Neural progenitor cell (in vitro differentiated cells): ENCODE data around the gene PLK2. TPM values are rescaled to one million over a fixed set of nuclear protein-coding genes. Genes with fewer than 3 reads are reported as not detected.

Experiments used
- DNase-seq: peaks from one replicate; pipeline ENCODE4 v3.0.0-alpha.2; 2016; ENCODE audit warnings: low spot score
- H2AFZ ChIP-seq: fragments of 200-600 bp; sonication (generic); replicated peaks from 2 replicates; pipeline ENCODE4 v1.6.1; 2016; ENCODE audit warnings: antibody characterized with exemption
- H3F3A ChIP-seq: fragments of 200-600 bp; sonication (generic); 2 replicates; pipeline ENCODE4 v1.6.1; 2016; ENCODE audit warnings: antibody characterized with exemption, low read depth
- H3K27ac ChIP-seq: fragments of 200-600 bp; sonication (generic); 2 replicates; pipeline ENCODE4 v1.5.1; 2016; ENCODE audit warnings: mild to moderate bottlenecking
- H3K27me3 ChIP-seq: fragments of 200-600 bp; sonication (generic); 2 replicates; pipeline ENCODE4 v1.6.1; 2016; ENCODE audit warnings: mild to moderate bottlenecking, moderate library complexity
- H3K36me3 ChIP-seq: fragments of 200-600 bp; sonication (generic); 2 replicates; pipeline ENCODE4 v1.5.1; 2016
- H3K4me1 ChIP-seq: fragments of 200-600 bp; sonication (generic); 2 replicates; pipeline ENCODE4 v1.6.1; 2016; ENCODE audit warnings: mixed run types
- H3K4me2 ChIP-seq: fragments of 200-600 bp; sonication (generic); 2 replicates; pipeline ENCODE4 v1.6.1; 2016
- H3K4me3 ChIP-seq: fragments of 200-600 bp; sonication (generic); 2 replicates; pipeline ENCODE4 v1.5.1; 2016
- H3K79me2 ChIP-seq: fragments of 200-600 bp; sonication (generic); 2 replicates; pipeline ENCODE4 v1.6.1; 2016; ENCODE audit warnings: low read depth
- H3K9ac ChIP-seq: fragments of 200-600 bp; sonication (generic); 2 replicates; pipeline ENCODE4 v1.6.1; 2016
- H3K9me3 ChIP-seq: fragments of 200-600 bp; sonication (generic); 2 replicates; pipeline ENCODE4 v1.5.1; 2016; ENCODE audit warnings: low read depth
- H4K20me1 ChIP-seq: fragments of 200-600 bp; sonication (generic); 2 replicates; pipeline ENCODE4 v1.6.1; 2016; ENCODE audit warnings: low read depth
- H3K27ac Mint-ChIP-seq: 3 replicates; pipeline ENCODE4 v1.8.0; 2021; ENCODE audit warnings: mixed read lengths
- H3K27me3 Mint-ChIP-seq: 2 replicates; pipeline ENCODE4 v1.8.0; 2022; ENCODE audit warnings: low read depth, mild to moderate bottlenecking, inconsistent platforms, moderate library complexity, mixed read lengths; ENCODE audit not compliant: insufficient read depth
- H3K36me3 Mint-ChIP-seq: 3 replicates; pipeline ENCODE4 v1.8.0; 2021; ENCODE audit warnings: mixed read lengths
- H3K4me1 Mint-ChIP-seq: 3 replicates; pipeline ENCODE4 v1.8.0; 2021; ENCODE audit warnings: mixed read lengths
- H3K4me3 Mint-ChIP-seq: 3 replicates; pipeline ENCODE4 v1.8.0; 2021; ENCODE audit warnings: mild to moderate bottlenecking, moderate library complexity, mixed read lengths
- H3K9me3 Mint-ChIP-seq: 3 replicates; pipeline ENCODE4 v1.8.0; 2020; ENCODE audit warnings: mixed read lengths
- CTCF ChIP-seq: fragments of 200-600 bp; sonication (generic); IDR thresholded peaks from 2 replicates; pipeline ENCODE4 v1.5.1; 2017; ENCODE audit warnings: antibody characterized with exemption, mild to moderate bottlenecking
- EZH2 ChIP-seq: fragments of 200-600 bp; sonication (generic); IDR thresholded peaks from 2 replicates; pipeline ENCODE4 v1.6.1; 2017; ENCODE audit warnings: antibody characterized with exemption, mild to moderate bottlenecking, moderate library complexity
- EZH2phosphoT487 ChIP-seq: fragments of 200-600 bp; sonication (generic); IDR thresholded peaks from 2 replicates; pipeline ENCODE4 v1.6.1; 2017; ENCODE audit warnings: antibody characterized with exemption
- total RNA-seq: library from RNA; depleted of rRNA; stranded (reverse); fragments of >200 nt; gene quantifications from 2 replicates; pipeline ENCODE4 v1.2.3, GENCODE V29; 2015; ENCODE audit warnings: low replicate concordance

PLK2 gene
- total RNA-seq, 1 donor from 2014 or later, result 10.1 TPM

DNA sequence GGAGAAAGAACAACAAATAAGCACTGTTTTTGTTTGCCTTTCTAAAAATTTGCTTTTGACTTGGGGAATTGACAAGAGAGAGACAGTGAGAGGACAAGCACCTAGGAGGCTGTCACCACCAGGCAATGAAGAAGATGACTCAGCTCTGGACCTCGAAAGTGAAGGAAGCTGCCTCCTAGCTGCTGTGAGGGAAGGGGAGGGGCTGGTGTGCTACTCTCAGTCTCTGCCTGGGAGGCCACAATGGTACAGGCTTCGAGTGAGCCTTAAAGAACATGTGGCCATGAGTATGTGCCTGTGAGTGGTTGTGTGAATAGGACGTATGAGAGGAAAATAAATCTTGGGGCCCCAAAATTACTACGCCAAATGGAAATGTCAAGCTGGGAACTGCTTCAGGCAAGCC is 7.1 kb upstream of the PLK2 start:
- H3K4me3 ChIP-seq, result no peak overlapping the region
- no peaks in the 10 kb centered on the region for H4K20me1 ChIP-seq
- Mint-ChIP-seq H3K27ac (no peak overlapping the region), H3K9me3 (peaks cover 4% of the 10 kb centered on the region), H3K4me1 (peaks cover 7% of the 10 kb centered on the region), H3K4me3 (no peak overlapping the region), H3K36me3 (no peaks in the 10 kb centered on the region), H3K27me3 (no peaks in the 10 kb centered on the region)
- DNase-seq, result peak; percentile 8
- no peaks in the 10 kb centered on the region for H3K9me3 ChIP-seq
- no peak overlapping the region for H3K4me2 ChIP-seq
- no peaks in the 10 kb centered on the region for H3F3A ChIP-seq
- H3K9ac ChIP-seq, result no peak overlapping the region
- no peaks in the 10 kb centered on the region for H3K36me3 ChIP-seq
- no peaks in the 10 kb centered on the region for H3K27me3 ChIP-seq
- TF ChIP-seq EZH2 (no peak), CTCF (no peak), EZH2phosphoT487 (no peak)
- peaks cover 3% of the 10 kb centered on the region for H3K4me1 ChIP-seq
- H2AFZ ChIP-seq, result no peak overlapping the region
- H3K27ac ChIP-seq, result no peak overlapping the region
- H3K79me2 ChIP-seq, result no peaks in the 10 kb centered on the region

DNA sequence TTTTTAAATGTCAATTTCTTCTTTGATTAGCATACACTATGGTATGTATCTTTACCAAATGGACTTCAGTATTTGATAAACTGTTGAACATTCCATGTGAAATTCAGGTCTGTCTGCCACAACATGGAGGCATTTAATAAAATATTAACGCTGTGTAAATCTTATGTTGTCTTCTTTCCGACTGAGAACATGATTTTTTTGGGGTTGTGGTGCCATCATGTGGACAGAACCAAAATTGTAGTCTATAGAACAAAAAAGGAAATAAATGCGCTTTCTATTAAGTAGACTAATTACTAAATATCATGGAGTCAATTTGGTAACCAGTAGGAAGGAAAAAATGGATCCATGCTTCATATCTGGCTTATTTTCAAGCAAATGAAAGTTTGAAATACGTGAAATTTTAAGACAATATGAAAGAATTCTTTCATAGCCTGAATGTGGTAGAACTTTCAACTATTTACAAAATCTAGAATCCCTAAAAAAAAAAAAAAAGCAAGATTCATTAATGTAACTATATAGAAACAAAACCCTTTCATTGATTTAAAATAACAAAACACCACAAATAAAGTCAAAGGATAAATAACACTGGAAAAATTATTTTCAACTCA is 2.8 kb upstream of the PLK2 start:
- H2AFZ ChIP-seq, result no peak overlapping the region
- no peaks in the 10 kb centered on the region for H3K9me3 ChIP-seq
- Mint-ChIP-seq H3K4me1 (peaks cover 10% of the 10 kb centered on the region), H3K27ac (no peak overlapping the region), H3K9me3 (no peaks in the 10 kb centered on the region), H3K36me3 (no peaks in the 10 kb centered on the region), H3K27me3 (peaks cover 3% of the 10 kb centered on the region), H3K4me3 (no peak overlapping the region)
- no peaks in the 10 kb centered on the region for H3K79me2 ChIP-seq
- no peak overlapping the region for H3K27ac ChIP-seq
- TF ChIP-seq EZH2phosphoT487 (no peak), CTCF (peak; percentile 77)
- H3K4me3 ChIP-seq, result no peak overlapping the region
- H3K9ac ChIP-seq, result no peak overlapping the region
- H3F3A ChIP-seq, result no peaks in the 10 kb centered on the region
- DNase-seq, result peak; percentile 34
- peaks cover 17% of the 10 kb centered on the region for H3K27me3 ChIP-seq
- H4K20me1 ChIP-seq, result no peaks in the 10 kb centered on the region
- H3K36me3 ChIP-seq, result no peaks in the 10 kb centered on the region
- H3K4me1 ChIP-seq, result peaks cover 5% of the 10 kb centered on the region
- H3K4me2 ChIP-seq, result no peak overlapping the region

DNA sequence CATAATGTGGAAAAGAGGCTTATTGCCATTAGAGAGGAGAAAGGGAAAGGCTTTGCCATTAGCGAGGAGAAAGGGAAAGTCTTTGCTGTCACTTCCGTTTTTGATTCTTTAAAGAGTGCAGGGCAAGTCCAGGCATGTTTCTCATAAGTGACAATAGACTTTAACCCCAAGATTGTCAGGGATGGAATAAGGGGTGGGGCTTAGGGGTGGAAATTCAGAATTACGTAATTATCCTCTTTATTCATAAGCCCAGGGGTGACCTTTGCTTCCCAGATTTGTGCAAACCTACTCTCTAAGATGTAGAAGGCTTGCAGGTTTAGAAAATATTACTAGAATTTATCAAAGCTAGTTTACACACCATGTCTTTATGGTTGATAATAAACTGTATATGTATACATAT is 2.3 kb upstream of the PLK2 start:
- no peaks in the 10 kb centered on the region for H3K9me3 ChIP-seq
- H3K4me3 Mint-ChIP-seq, result no peak overlapping the region
- H3F3A ChIP-seq, result no peaks in the 10 kb centered on the region
- H3K4me1 Mint-ChIP-seq, result peaks cover 9% of the 10 kb centered on the region
- H3K27ac ChIP-seq, result no peak overlapping the region
- H3K79me2 ChIP-seq, result no peaks in the 10 kb centered on the region
- H3K4me2 ChIP-seq, result no peak overlapping the region
- no peaks in the 10 kb centered on the region for H4K20me1 ChIP-seq
- H3K27me3 ChIP-seq, result peaks cover 17% of the 10 kb centered on the region
- no peak overlapping the region for H3K9ac ChIP-seq
- peaks cover 3% of the 10 kb centered on the region for H3K36me3 Mint-ChIP-seq
- peaks cover 5% of the 10 kb centered on the region for H3K4me1 ChIP-seq
- H3K9me3 Mint-ChIP-seq, result no peaks in the 10 kb centered on the region
- H3K27ac Mint-ChIP-seq, result no peak overlapping the region
- DNase-seq, result no peak
- H2AFZ ChIP-seq, result no peak overlapping the region
- TF ChIP-seq EZH2 (no peak), EZH2phosphoT487 (no peak), CTCF (no peak)
- no peak overlapping the region for H3K4me3 ChIP-seq
- no peaks in the 10 kb centered on the region for H3K36me3 ChIP-seq
- H3K27me3 Mint-ChIP-seq, result peaks cover 3% of the 10 kb centered on the region
